K562 (cell line): Measurements from ENCODE around the gene BORCS5. TPM values are rescaled to one million over a fixed set of nuclear protein-coding genes. Genes with fewer than 3 reads are reported as not detected.

Source experiments
- ATAC-seq: fragments of 200-7000 bp; cut with Tn5 transposase; 3 replicates; pipeline ENCODE4 v1.9.1; 2020; ENCODE audit warnings: moderate library complexity
- BruUV-seq: library from RNA; stranded (reverse); fragments of 400-500 nt; replicated peaks from 2 replicates; lab custom pipeline; 2021; lab: Mats Ljungman, UMichigan
- CTCF ChIA-PET: fragments of 300-600 bp; formaldehyde crosslinking; extraction: SDS; loops from one replicate; lab custom pipeline; 2021; ENCODE audit warnings: low intra/inter-chr PET ratio; lab: Yijun Ruan, JAX
- POLR2A ChIA-PET: fragments of 300-600, 350-650 bp; sonication (Branson Sonifier 250); formaldehyde crosslinking; extraction: SDS; loops from one replicate; lab custom pipeline; 2021; ENCODE audit warnings: antibody characterized with exemption, inconsistent platforms; lab: Yijun Ruan, JAX
- DNase-seq, 4 experiments: peaks; one replicate each; pipeline versions ENCODE4 v3.0.0 to v3.0.0-alpha.2; 2011 to 2018; ENCODE audit warnings: low spot score in 3 of 4, mixed read lengths in 3 of 4; ENCODE audit errors: extremely low read depth in 1 of 4
- FAIRE-seq: peaks from 2 replicates; lab custom pipeline; 2011; peaks lifted over from hg19 to GRCh38; lab: Jason Lieb, UNC
- H2AFZ ChIP-seq: 2 replicates; pipeline ENCODE4 v1.6.0; 2011; ENCODE audit warnings: low read depth, low read length, control low read depth, inconsistent platforms
- H3K27ac ChIP-seq: fragments of 200-600 bp; 3 replicates; pipeline ENCODE4 v1.8.0; 2011; ENCODE audit warnings: low read depth, mild to moderate bottlenecking, control low read depth, inconsistent platforms, low read length, moderate library complexity, mixed read lengths; ENCODE audit errors: extremely low read depth
- H3K27me3 ChIP-seq, 2 experiments: fragments of 300-600 bp in 1 of 2; 2 replicates in 1 of 2; 3 replicates in 1 of 2; pipeline versions ENCODE4 v1.6.0 to v1.8.0; 2011; ENCODE audit warnings: inconsistent platforms in 2 of 2, low read length in 2 of 2, mild to moderate bottlenecking in 1 of 2, mixed read lengths in 1 of 2, moderate library complexity in 1 of 2; ENCODE audit not compliant: control insufficient read depth in 2 of 2, insufficient read depth in 2 of 2
- H3K36me3 ChIP-seq: fragments of 300-600 bp; 3 replicates; pipeline ENCODE4 v1.8.0; 2011; ENCODE audit warnings: mild to moderate bottlenecking, low read length, inconsistent platforms; ENCODE audit not compliant: control insufficient read depth, insufficient read depth
- H3K4me1 ChIP-seq, 2 experiments: fragments of 200-600 bp in 1 of 2; replicated peaks in 1 of 2; 2 replicates in 1 of 2; 3 replicates in 1 of 2; pipeline versions ENCODE4 v1.5.1 to v1.8.0; 2011; ENCODE audit warnings: inconsistent platforms in 2 of 2, low read length in 2 of 2, mild to moderate bottlenecking in 1 of 2, mixed read lengths in 1 of 2, moderate library complexity in 1 of 2; ENCODE audit not compliant: control insufficient read depth in 2 of 2, insufficient read depth in 2 of 2
- H3K4me2 ChIP-seq: 2 replicates; pipeline ENCODE4 v1.6.1; 2011; ENCODE audit warnings: low read length, control low read depth, inconsistent platforms, mixed read lengths; ENCODE audit not compliant: insufficient read depth
- H3K4me3 ChIP-seq: fragments of 200-600 bp; sonication (generic), shearing (Covaris generic); 2 replicates; pipeline ENCODE4 v1.5.1; 2016; ENCODE audit warnings: control low read depth, inconsistent platforms
- H3K79me2 ChIP-seq: fragments of 200-600 bp; 3 replicates; pipeline ENCODE4 v1.8.0; 2011; ENCODE audit warnings: low read length, inconsistent platforms; ENCODE audit not compliant: control insufficient read depth, insufficient read depth
- H3K9ac ChIP-seq, 2 experiments: 2 replicates each; pipeline versions ENCODE4 v1.6.0 to v1.6.1; 2011; ENCODE audit warnings: low read depth in 2 of 2, low read length in 2 of 2, control low read depth in 1 of 2, inconsistent platforms in 1 of 2, mild to moderate bottlenecking in 1 of 2, mixed read lengths in 1 of 2; ENCODE audit not compliant: insufficient read depth in 1 of 2
- H3K9me1 ChIP-seq: one replicate; pipeline ENCODE4 v1.6.0; 2011; ENCODE audit warnings: inconsistent platforms, mild to moderate bottlenecking, low read length, moderate library complexity; ENCODE audit not compliant: control insufficient read depth, insufficient read depth
- H3K9me3 ChIP-seq: replicated peaks from 2 replicates; pipeline ENCODE4 v1.5.1; 2011; ENCODE audit warnings: low read depth, low read length, inconsistent platforms; ENCODE audit not compliant: control insufficient read depth, insufficient read depth
- H4K20me1 ChIP-seq: replicated peaks from 2 replicates; pipeline ENCODE4 v1.6.1; 2011; ENCODE audit warnings: low read length, inconsistent platforms, mixed read lengths; ENCODE audit not compliant: control insufficient read depth, insufficient read depth
- CBX8 ChIP-seq: fragments of 200-600 bp; sonication (generic); IDR thresholded peaks from 2 replicates; pipeline ENCODE4 v1.6.1; 2012; ENCODE audit warnings: borderline replicate concordance, mixed run types, low read depth, mild to moderate bottlenecking, moderate library complexity, mixed read lengths, low read length, control low read depth, inconsistent platforms; ENCODE audit not compliant: poor library complexity, severe bottlenecking; ENCODE audit errors: extremely low read depth
- CHCHD3 ChIP-seq: fragments of 250-450 bp; sonication (Bioruptor Pico); IDR thresholded peaks from 2 replicates; pipeline ENCODE4 v2.1.2; 2022; ENCODE audit warnings: mild to moderate bottlenecking
- CTBP1 ChIP-seq: fragments of 450-650 bp; IDR thresholded peaks from 2 replicates; pipeline ENCODE4 v1.6.1; 2016; ENCODE audit warnings: borderline replicate concordance
- ELF1 ChIP-seq: fragments of 200-800 bp; sonication (Bioruptor generic); IDR thresholded peaks from 2 replicates; pipeline ENCODE4 v1.6.1; 2016; ENCODE audit warnings: missing genetic modification characterization, missing compliant biosample characterization
- EZH2 ChIP-seq: IDR thresholded peaks from 2 replicates; pipeline ENCODE4 v1.6.1; 2012; ENCODE audit warnings: low read depth, mild to moderate bottlenecking, inconsistent platforms, low read length, borderline replicate concordance
- FOXJ2 ChIP-seq: fragments of 200-800 bp; sonication (Bioruptor generic); IDR thresholded peaks from 2 replicates; pipeline ENCODE4 v1.6.1; 2016; ENCODE audit warnings: missing genetic modification characterization, missing compliant biosample characterization
- GABPB1 ChIP-seq: sonication (generic); formaldehyde crosslinking; IDR thresholded peaks from 2 replicates; pipeline ENCODE4 v1.8.0; 2022; ENCODE audit warnings: mild to moderate bottlenecking, missing genetic modification reagents
- HDAC2 ChIP-seq: fragments of 450-650 bp; IDR thresholded peaks from 2 replicates; pipeline ENCODE4 v1.6.1; 2016; ENCODE audit warnings: mild to moderate bottlenecking
- ILF3 ChIP-seq: fragments of 450-650 bp; IDR thresholded peaks from 2 replicates; pipeline ENCODE4 v1.6.1; 2018; ENCODE audit warnings: antibody characterized with exemption, mild to moderate bottlenecking, moderate library complexity, borderline replicate concordance
- ILK ChIP-seq: fragments of 450-650 bp; IDR thresholded peaks from 2 replicates; pipeline ENCODE4 v1.6.1; 2016; ENCODE audit warnings: missing genetic modification characterization, low read depth, mild to moderate bottlenecking, missing compliant biosample characterization, moderate library complexity, borderline replicate concordance
- JUN ChIP-seq, 2 experiments: sonication (generic) in 1 of 2; formaldehyde crosslinking in 1 of 2; IDR thresholded peaks; 2 replicates each; pipeline versions ENCODE4 v1.6.1 to v1.8.0; 2012 to 2022; ENCODE audit warnings: borderline replicate concordance in 2 of 2, mild to moderate bottlenecking in 2 of 2, improper control_type of control experiment in 1 of 2, low read depth in 1 of 2, low read length in 1 of 2, missing genetic modification reagents in 1 of 2
- POLR2AphosphoS2 ChIP-seq: IDR thresholded peaks from 2 replicates; pipeline ENCODE4 v1.6.1; 2012; ENCODE audit warnings: low read length, improper control_type of control experiment
- SMARCC2 ChIP-seq: fragments of 450-650 bp; IDR thresholded peaks from 2 replicates; pipeline ENCODE4 v1.6.1; 2017; ENCODE audit warnings: antibody characterized with exemption, moderate library complexity, mild to moderate bottlenecking, low read depth
- SRSF1 ChIP-seq: fragments of 200-400 bp; formaldehyde crosslinking; IDR thresholded peaks from 2 replicates; pipeline ENCODE4 v1.6.1; 2017; ENCODE audit warnings: mild to moderate bottlenecking, low read depth, low read length, moderate library complexity
- ZC3H11A ChIP-seq: IDR thresholded peaks from 2 replicates; pipeline ENCODE4 v1.6.1; 2012; ENCODE audit warnings: low read depth, low read length, improper control_type of control experiment
- ZNF830 ChIP-seq: fragments of 250-450 bp; sonication (Bioruptor Pico); IDR thresholded peaks from 2 replicates; pipeline ENCODE4 v1.5.0; 2021; ENCODE audit warnings: mild to moderate bottlenecking
- WGBS: fragments of 100-300 bp; shearing (Covaris generic); methylation state at CpG from one replicate; pipeline ENCODE4 v1.1.6; 2016; ENCODE audit warnings: low coverage, mixed read lengths; ENCODE audit not compliant: insufficient coverage; ENCODE audit errors: missing lambda C conversion rate; 5-methylcytosine and 5-hydroxymethylcytosine counted together
- in situ Hi-C: fragments of 300-500 bp; cut with MboI; formaldehyde crosslinking; loops from 4 replicates; pipeline ENCODE4 v1.15.0; 2018; ENCODE audit warnings: inconsistent platforms, mixed read lengths
- intact Hi-C: fragments of 100-400 bp; cut with micrococcal nuclease; formaldehyde crosslinking; loops from 2 replicates; pipeline ENCODE4 v1.14.2; 2022
- polyA plus RNA-seq, 8 experiments: library from polyadenylated mRNA; depleted of rRNA in 4 of 8; stranded (reverse) in 5 of 8; unstranded in 3 of 8; fragments of >200 nt; fragmentation: Nextera tagmentation in 2 of 8; fragmentation: Illumina TruSeq in 1 of 8; extraction: Ambion mirVana in 2 of 8; extraction: Trizol in 1 of 8; gene quantifications; 2 replicates each; pipeline versions ENCODE4 v1.2.1 to v1.2.3, GENCODE V29; 2011 to 2014; ENCODE audit warnings: inconsistent platforms in 1 of 8, missing spikeins in 1 of 8
- total RNA-seq, 7 experiments: library from RNA; depleted of rRNA in 6 of 7; stranded (reverse); fragments of >200 nt in 6 of 7; fragmentation: Illumina TruSeq in 2 of 7; extraction: Trizol in 2 of 7; gene quantifications; 2 replicates each; pipeline versions ENCODE4 v1.2.1 to v1.2.3, GENCODE V29; 2011 to 2021; ENCODE audit warnings: low replicate concordance in 1 of 7

BORCS5 gene
- total and polyA plus RNA-seq, 9 of the 15 experiments (the other 6 are each of a cell fraction or from before 2014, with no cell fraction given), result 0.31 to 12.4 (median 6.6) TPM

GRCh38 chr12:12488296-12488695 lies 131.4 kb downstream of the BORCS5 start:
- CTCF ChIA-PET, result no interaction called here
- no peak overlapping the region for H3K4me2 ChIP-seq
- no peak for FAIRE-seq
- no peak for TF ChIP-seq HDAC2
- TF ChIP-seq SRSF1, result no peak
- TF ChIP-seq POLR2AphosphoS2, result no peak
- TF ChIP-seq ZNF830, result no peak
- no peak for TF ChIP-seq ZC3H11A
- no peak for TF ChIP-seq ILK (tag)
- TF ChIP-seq SMARCC2, result no peak
- TF ChIP-seq CHCHD3 (CRISPR knock-in tag), result no peak
- no peak for TF ChIP-seq EZH2
- TF ChIP-seq CTBP1, result no peak
- TF ChIP-seq GABPB1 (CRISPR knock-in tag), result no peak
- no peak for TF ChIP-seq CBX8
- TF ChIP-seq ILF3, result no peak
- TF ChIP-seq JUN (IDR thresholded peaks at IDR 0.05; ENCODE audit: borderline replicate concordance, low read depth, low read length), result no peak
- no peak for TF ChIP-seq JUN (CRISPR knock-in tag; IDR thresholded peaks at IDR 0.05; ENCODE audit: borderline replicate concordance)
- TF ChIP-seq FOXJ2 (tag), result no peak
- no peak for TF ChIP-seq ELF1 (tag)
- no peak overlapping the region for H3K4me3 ChIP-seq
- H4K20me1 ChIP-seq, result no peaks in the 10 kb centered on the region
- DNase-seq, result no peak
- ATAC-seq, result no peak
- H2AFZ ChIP-seq, result no peak overlapping the region
- H3K27ac ChIP-seq, result no peak overlapping the region
- no peaks in the 10 kb centered on the region for H3K79me2 ChIP-seq
- BruUV-seq, result no TSS peak
- H3K9me3 ChIP-seq, result no peaks in the 10 kb centered on the region
- intact Hi-C loops (no loop called here), in situ Hi-C loops (no loop called here)
- no peaks in the 10 kb centered on the region for H3K27me3 ChIP-seq
- no peak overlapping the region for H3K9ac ChIP-seq
- peaks cover 0 to 16% of the 10 kb centered on the region in 2 experiments; a peak in 3 of 5 replicates for H3K4me1 ChIP-seq
- 81% methylated on average over 2 of the region's 4 CpGs for WGBS
- H3K9me1 ChIP-seq, result no peaks in the 10 kb centered on the region
- POLR2A ChIA-PET, result no interaction called here
- peaks cover 20% of the 10 kb centered on the region; the same call in 1 of the 3 replicates for H3K36me3 ChIP-seq
